ENCODE data around the gene FARS2. TPM values are rescaled to one million over a fixed set of nuclear protein-coding genes. Genes with fewer than 3 reads are reported as not detected.

The FARS2 gene
- total and polyA plus RNA-seq, 12 donors: 7.6 to 22.4 (median 20.8) TPM

- Histone ChIP-seq H3K4me1 (peaks cover 0 to 24% (median 0%) of the 10 kb centered on the region in 9 donors), H3K9me3 (no peaks in the 10 kb centered on the region), H3K27me3 (no peaks in the 10 kb centered on the region), H3K27ac (no peak overlapping the region), H3K36me3 (no peaks in the 10 kb centered on the region), H3K4me3 (no peak overlapping the region)
- intact Hi-C loops (cut with DNase I): no loop called here
- no peak for TF ChIP-seq CTCF (IDR thresholded peaks at IDR 0.05)
- ATAC-seq (no peak), DNase-seq (no peak)
- WGBS, 2 donors: 96 to 98% methylated on average over 17 of the region's 17 CpGs
Measured at GRCh38 chr6:5726976-5727718, 465.8 kb downstream of the FARS2 start.

- H3K4me1 ChIP-seq: peaks cover 0 to 22% (median 0%) of the 10 kb centered on the region in 9 donors
- DNase-seq (no peak), ATAC-seq (no peak)
- no peaks in the 10 kb centered on the region for H3K9me3 ChIP-seq
- WGBS, 2 donors: 88 to 90% methylated on average over 16 of the region's 16 CpGs
- H3K27me3 ChIP-seq: no peaks in the 10 kb centered on the region
- TF ChIP-seq CTCF (IDR thresholded peaks at IDR 0.05): no peak
- no peaks in the 10 kb centered on the region for H3K36me3 ChIP-seq
- intact Hi-C loops (cut with DNase I): no loop called here
- no peak overlapping the region for H3K4me3 ChIP-seq
- H3K27ac ChIP-seq: no peak overlapping the region
Measured at GRCh38 chr6:5728351-5729079, 467.2 kb downstream of the FARS2 start.

- DNase-seq (no peak), ATAC-seq (peak in 1 of 8 donors; percentile 23)
- WGBS, 2 donors: 63 to 66% methylated on average over 8 of the region's 8 CpGs
- no peak for TF ChIP-seq CTCF (IDR thresholded peaks at IDR 0.05)
- H3K27me3 ChIP-seq: no peaks in the 10 kb centered on the region
- H3K36me3 ChIP-seq: no peaks in the 10 kb centered on the region
- no peak overlapping the region for H3K27ac ChIP-seq
- peaks cover 0 to 19% (median 0%) of the 10 kb centered on the region in 9 donors for H3K4me1 ChIP-seq
- no peaks in the 10 kb centered on the region for H3K9me3 ChIP-seq
- intact Hi-C loops (cut with DNase I): no loop called here
- H3K4me3 ChIP-seq: no peak overlapping the region
Measured at GRCh38 chr6:5729080-5729434, 467.7 kb downstream of the FARS2 start.

GRCh38 chr6:5729813-5730517 is 468.7 kb downstream of the FARS2 start:
- intact Hi-C loops (cut with DNase I): no loop called here
- 70 to 73% methylated on average over 4 of the region's 4 CpGs for WGBS, 2 donors
- ATAC-seq (no peak), DNase-seq (no peak)
- no peaks in the 10 kb centered on the region for H3K9me3 ChIP-seq
- H3K27me3 ChIP-seq: no peaks in the 10 kb centered on the region
- peaks cover 0 to 11% (median 0%) of the 10 kb centered on the region in 9 donors for H3K4me1 ChIP-seq
- H3K36me3 ChIP-seq: no peaks in the 10 kb centered on the region
- no peak overlapping the region for H3K27ac ChIP-seq
- TF ChIP-seq CTCF (IDR thresholded peaks at IDR 0.05): no peak
- no peak overlapping the region for H3K4me3 ChIP-seq

Data from heart right ventricle (tissue), 16 donors.